Fibroblast of gingiva (primary cell): ENCODE measurements around the gene ASB7.

Source experiments
- DNase-seq: peaks from one replicate; pipeline ENCODE4 v3.0.0-alpha.2; 2011; ENCODE audit warnings: low read depth

ASB7 gene

GRCh38 chr15:100686725-100687473, 84.5 kb downstream of the ASB7 start:
- DNase-seq: no peak

- peak; percentile 61 for DNase-seq
Observed at GRCh38 chr15:100687582-100688141, 85.3 kb downstream of the ASB7 start.

GRCh38 chr15:100688549-100689120, 86.2 kb downstream of the ASB7 start:
- no peak for DNase-seq

GRCh38 chr15:100689131-100689899, 86.9 kb downstream of the ASB7 start:
- no peak for DNase-seq

GRCh38 chr15:100690032-100690794, 87.8 kb downstream of the ASB7 start:
- no peak for DNase-seq

- no peak for DNase-seq
Observed at GRCh38 chr15:100690795-100691158, 88.4 kb downstream of the ASB7 start.

GRCh38 chr15:100691321-100691720, 88.9 kb downstream of the ASB7 start:
- DNase-seq: no peak

- DNase-seq: no peak
Observed at GRCh38 chr15:100692246-100692645, 89.9 kb downstream of the ASB7 start.

- DNase-seq: no peak
Observed at GRCh38 chr15:100692671-100693070, 90.3 kb downstream of the ASB7 start.

- no peak for DNase-seq
Observed at GRCh38 chr15:100693451-100693850, 91.1 kb downstream of the ASB7 start.

- DNase-seq: no peak
Observed at GRCh38 chr15:100694381-100695021, 92.1 kb downstream of the ASB7 start.

GRCh38 chr15:100695048-100695447, 92.7 kb downstream of the ASB7 start:
- DNase-seq: no peak

- DNase-seq: no peak
Observed at GRCh38 chr15:100696452-100696851, 94.1 kb downstream of the ASB7 start.
